T-cell (primary cell): ENCODE measurements around the gene UNC50. TPM values are rescaled to one million over a fixed set of nuclear protein-coding genes. Genes with fewer than 3 reads are reported as not detected.

Experiments used
- total RNA-seq, 35 experiments: library from RNA in 6 of 35; stranded (reverse) in 6 of 35; fragments of 120-200 nt in 1 of 35; gene quantifications; one replicate each; pipeline versions ENCODE4 v1.2.1 to v1.2.4 and lab custom pipeline; 2013 to 2026

The UNC50 gene
- total RNA-seq, 5 donors from 2014 or later (not counting 1 experiment from before 2014, with no cell fraction given) = 19.5 to 37.9 (median 29.5) TPM

Other genes with a start within 250 kb of the UNC50 start
- 100 to 1,000 TPM; 126 to 153 (median 136) TPM for gene INPP4A, start 163.7 kb upstream of the UNC50 start, total RNA-seq
- 10 to 100 TPM; 24.6 to 45.8 (median 39.9) TPM for gene COA5, start 77 bp upstream of the UNC50 start, total RNA-seq
- 100 to 1,000 TPM; 185 to 220 (median 199) TPM for gene MGAT4A, start 122.5 kb downstream of the UNC50 start, total RNA-seq